GM23248 (cell line): ENCODE measurements around the gene CRYBB3. TPM values are rescaled to one million over a fixed set of nuclear protein-coding genes. Genes with fewer than 3 reads are reported as not detected.

Experiments
- DNase-seq: peaks from one replicate; pipeline ENCODE4 v3.0.0-alpha.2; 2015
- H2AFZ ChIP-seq: fragments of 200-600 bp; sonication (generic); 2 replicates; pipeline ENCODE4 v1.6.1; 2016; ENCODE audit warnings: antibody characterized with exemption
- H3F3A ChIP-seq: fragments of 200-600 bp; sonication (generic); 2 replicates; pipeline ENCODE4 v1.6.1; 2016; ENCODE audit warnings: mild to moderate bottlenecking, antibody characterized with exemption, mixed run types; ENCODE audit not compliant: insufficient read depth
- H3K27ac ChIP-seq: fragments of 200-600 bp; sonication (generic); 2 replicates; pipeline ENCODE4 v1.5.1; 2016; ENCODE audit warnings: mild to moderate bottlenecking
- H3K27me3 ChIP-seq: fragments of 200-600 bp; sonication (generic); replicated peaks from 2 replicates; pipeline ENCODE4 v1.6.1; 2016; ENCODE audit warnings: mild to moderate bottlenecking; ENCODE audit not compliant: insufficient read depth
- H3K36me3 ChIP-seq: fragments of 200-600 bp; sonication (generic); 2 replicates; pipeline ENCODE4 v1.6.1; 2016; ENCODE audit warnings: low read depth, mild to moderate bottlenecking
- H3K4me1 ChIP-seq: fragments of 200-600 bp; sonication (generic); 2 replicates; pipeline ENCODE4 v1.6.1; 2016; ENCODE audit warnings: mild to moderate bottlenecking; ENCODE audit not compliant: insufficient read depth
- H3K4me2 ChIP-seq: fragments of 200-600 bp; sonication (generic); one replicate; pipeline ENCODE4 v1.6.1; 2016; ENCODE audit warnings: mild to moderate bottlenecking; ENCODE audit not compliant: unreplicated experiment
- H3K4me3 ChIP-seq: fragments of 200-600 bp; sonication (generic); 2 replicates; pipeline ENCODE4 v1.5.1; 2016; ENCODE audit warnings: mild to moderate bottlenecking
- H3K79me2 ChIP-seq: fragments of 200-600 bp; sonication (generic); 2 replicates; pipeline ENCODE4 v1.6.1; 2016; ENCODE audit warnings: mild to moderate bottlenecking; ENCODE audit not compliant: insufficient read depth
- H3K9ac ChIP-seq: fragments of 200-600 bp; sonication (generic); 2 replicates; pipeline ENCODE4 v1.6.1; 2016; ENCODE audit warnings: mild to moderate bottlenecking
- H3K9me2 ChIP-seq: fragments of 200-600 bp; sonication (generic); 2 replicates; pipeline ENCODE4 v1.6.1; 2016; ENCODE audit warnings: mixed run types, mild to moderate bottlenecking, moderate library complexity; ENCODE audit not compliant: insufficient read depth
- H3K9me3 ChIP-seq: fragments of 200-600 bp; sonication (generic); one replicate; pipeline ENCODE4 v1.6.1; 2017; ENCODE audit warnings: low read depth
- H4K20me1 ChIP-seq: fragments of 200-600 bp; sonication (generic); 2 replicates; pipeline ENCODE4 v1.6.0; 2016; ENCODE audit not compliant: insufficient read depth
- EZH2 ChIP-seq: fragments of 200-600 bp; sonication (generic); IDR thresholded peaks from 2 replicates; pipeline ENCODE4 v1.6.1; 2018; ENCODE audit warnings: antibody characterized with exemption, mild to moderate bottlenecking; ENCODE audit not compliant: insufficient read depth, poor library complexity, severe bottlenecking
- EZH2phosphoT487 ChIP-seq: fragments of 200-600 bp; sonication (generic); IDR thresholded peaks from 2 replicates; pipeline ENCODE4 v1.6.1; 2018; ENCODE audit warnings: antibody characterized with exemption, moderate library complexity, mild to moderate bottlenecking, low read depth; ENCODE audit not compliant: insufficient read depth
- WGBS, 2 experiments: methylation state at CpG; one replicate each; pipeline ENCODE4 v1.1.6; 2015 to 2017; ENCODE audit warnings: low lambda C conversion rate in 2 of 2, low coverage in 1 of 2; ENCODE audit errors: missing lambda C conversion rate in 2 of 2; 5-methylcytosine and 5-hydroxymethylcytosine counted together
- in situ Hi-C: fragments of 300-500 bp; cut with MboI; formaldehyde crosslinking; loops from 2 replicates; pipeline ENCODE4 v1.15.0; 2020
- polyA plus RNA-seq: library from polyadenylated mRNA; unstranded; fragments of >200 nt; fragmentation: Nextera tagmentation; extraction: Ambion mirVana; gene quantifications from 2 replicates; pipeline ENCODE4 v1.2.1, GENCODE V29; 2016
- total RNA-seq: library from RNA; depleted of rRNA; stranded (reverse); fragments of >200 nt; shearing (Covaris generic); gene quantifications from 2 replicates; pipeline ENCODE4 v1.2.3, GENCODE V29; 2014

CRYBB3 gene
- total and polyA plus RNA-seq, 2 experiments from 2014 or later = not detected

GRCh38 chr22:25216230-25216629, 16.6 kb downstream of the CRYBB3 start:
- Histone ChIP-seq H3K36me3 (no peaks in the 10 kb centered on the region), H4K20me1 (no peaks in the 10 kb centered on the region)
- 51 to 53% methylated on average over 2 of the region's 2 CpGs for WGBS, 2 experiments

GRCh38 chr22:25219211-25219689, 19.6 kb downstream of the CRYBB3 start, which contains the start of gene CRYBB2:
Gene CRYBB2 (plus strand): TSS chr22:25219639. CDS start chr22:25221430, 1,791 bp downstream.
- no peak within 1 kb of the TSS for H3K4me2 ChIP-seq
- H3K4me1 ChIP-seq = no peaks in the 10 kb centered on the region
- H3K27ac ChIP-seq = no peak within 1 kb of the TSS
- no peaks in the 10 kb centered on the region for H3F3A ChIP-seq
- DNase-seq = no peak
- H3K9me2 ChIP-seq = no peaks in the 10 kb centered on the region
- H2AFZ ChIP-seq = no peak within 1 kb of the TSS
- in situ Hi-C loops = loop anchor here (25.0 kb wide), 1 partner anchor 1118 kb away; no protein-coding TSS in a partner anchor
- TF ChIP-seq EZH2phosphoT487 = no peak
- no peaks in the 10 kb centered on the region for H3K9me3 ChIP-seq
- H4K20me1 ChIP-seq = no peaks in the 10 kb centered on the region
- H3K27me3 ChIP-seq = no peaks in the 10 kb centered on the region
- no peaks in the 10 kb centered on the region for H3K36me3 ChIP-seq
- H3K79me2 ChIP-seq = no peaks in the 10 kb centered on the region
- H3K4me3 ChIP-seq = no peak within 1 kb of the TSS
- 70 to 73% methylated on average over 19 of the region's 19 CpGs for WGBS, 2 experiments
- H3K9ac ChIP-seq = no peak within 1 kb of the TSS

More at GRCh38 chr22:25216230-25216629, 16.6 kb downstream of the CRYBB3 start:
- H3F3A ChIP-seq = no peaks in the 10 kb centered on the region
- H2AFZ ChIP-seq = no peak overlapping the region
- H3K4me2 ChIP-seq = no peak overlapping the region
- H3K9ac ChIP-seq = no peak overlapping the region
- H3K4me1 ChIP-seq = no peaks in the 10 kb centered on the region
- no peak for DNase-seq
- no peak overlapping the region for H3K27ac ChIP-seq
- TF ChIP-seq EZH2phosphoT487 (no peak), EZH2 (no peak)
- H3K9me3 ChIP-seq = no peaks in the 10 kb centered on the region
- no peaks in the 10 kb centered on the region for H3K27me3 ChIP-seq
- in situ Hi-C loops = loop anchor here (25.0 kb wide), 1 partner anchor 1121 kb away; no protein-coding TSS in a partner anchor
- no peaks in the 10 kb centered on the region for H3K79me2 ChIP-seq
- H3K4me3 ChIP-seq = no peak overlapping the region
- H3K9me2 ChIP-seq = no peaks in the 10 kb centered on the region

GRCh38 chr22:25219948-25220442, 20.3 kb downstream of the CRYBB3 start:
- in situ Hi-C loops = loop anchor here (25.0 kb wide), 1 partner anchor 1117 kb away; no protein-coding TSS in a partner anchor
- Histone ChIP-seq H3K9ac (no peak overlapping the region), H3K9me3 (no peaks in the 10 kb centered on the region), H3K4me2 (no peak overlapping the region), H2AFZ (no peak overlapping the region), H3K27ac (no peak overlapping the region), H3K4me1 (no peaks in the 10 kb centered on the region), H3K79me2 (no peaks in the 10 kb centered on the region), H3K36me3 (no peaks in the 10 kb centered on the region), H3K4me3 (no peak overlapping the region), H4K20me1 (no peaks in the 10 kb centered on the region), H3K9me2 (no peaks in the 10 kb centered on the region), H3F3A (no peaks in the 10 kb centered on the region), H3K27me3 (no peaks in the 10 kb centered on the region)
- 43 to 45% methylated on average over 4 of the region's 4 CpGs for WGBS, 2 experiments
- no peak for DNase-seq
- no peak for TF ChIP-seq EZH2
- TF ChIP-seq EZH2phosphoT487 = no peak

- Histone ChIP-seq H3K9ac (no peak overlapping the region), H3K27ac (no peak overlapping the region), H3K27me3 (peaks cover 6% of the 10 kb centered on the region; the same call in 1 of the 2 replicates), H2AFZ (no peak overlapping the region), H4K20me1 (no peaks in the 10 kb centered on the region), H3K79me2 (no peaks in the 10 kb centered on the region), H3F3A (no peaks in the 10 kb centered on the region), H3K36me3 (no peaks in the 10 kb centered on the region), H3K4me2 (no peak overlapping the region), H3K9me2 (no peaks in the 10 kb centered on the region), H3K4me1 (no peaks in the 10 kb centered on the region), H3K4me3 (no peak overlapping the region), H3K9me3 (no peaks in the 10 kb centered on the region)
- no peak for DNase-seq
- in situ Hi-C loops = loop anchor here (25.0 kb wide), 1 partner anchor 1116 kb away; no protein-coding TSS in a partner anchor
- 32 to 35% methylated on average over 8 of the region's 8 CpGs for WGBS, 2 experiments
- TF ChIP-seq EZH2phosphoT487 (no peak), EZH2 (no peak)
These were observed 22.1 kb downstream of the CRYBB3 start for GRCh38 chr22:25221790-25222189.
